Measurements from ENCODE around the gene IGSF9. TPM values are rescaled to one million over a fixed set of nuclear protein-coding genes. Genes with fewer than 3 reads are reported as not detected.

IGSF9 gene
- total and polyA plus RNA-seq, 2 of the 4 experiments (the other 2 are of a cell fraction): 0.05 TPM; not detected in 1

DNA sequence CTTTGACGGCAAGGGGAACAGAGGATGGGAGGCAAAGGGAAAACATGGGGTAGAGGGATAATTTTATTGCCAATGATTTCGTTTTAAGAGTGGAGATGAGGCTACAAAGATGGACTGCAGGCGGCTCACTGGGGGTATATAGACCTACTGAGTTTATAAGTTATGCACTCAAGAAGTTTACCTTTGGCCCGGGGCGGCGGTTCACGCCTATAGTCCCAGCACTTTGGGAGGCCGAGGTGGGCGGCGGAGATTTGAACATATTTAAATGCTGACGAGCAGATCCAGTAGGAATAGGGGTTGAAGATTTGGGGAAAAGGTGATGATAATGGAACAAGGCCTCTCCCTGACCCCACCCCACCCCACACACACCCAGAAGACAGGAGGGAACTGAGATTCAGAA is 16.8 kb upstream of the IGSF9 start:
- CTCF ChIA-PET: no interaction called here
- dilution Hi-C loops (cut with HindIII; ENCODE audit: low sequenced_read_pairs, unreplicated experiment): no loop called here

More for the DNA sequence above, 16.8 kb upstream of the IGSF9 start:
- intact Hi-C loops (cut with micrococcal nuclease) (no loop called here), in situ Hi-C loops (cut with MboI; ENCODE audit: low sequenced_read_pairs) (no loop called here)
- Histone ChIP-seq H2BK15ac (ENCODE audit: low read depth, low read length) (no peak overlapping the region), H4K5ac (ENCODE audit: low read depth, low read length) (no peak overlapping the region), H2AK9ac (replicated peaks; ENCODE audit: low read depth, low read length, poor library complexity) (no peak overlapping the region), H3K4ac (ENCODE audit: low read depth, low read length) (no peak overlapping the region), H4K8ac (ENCODE audit: low read depth in 2 of 2, low read length in 2 of 2) (no peak overlapping the region), H2BK20ac (ENCODE audit: low read depth, low read length) (no peak overlapping the region), H3K4me1 (ENCODE audit: control insufficient read depth, insufficient read depth, low read length) (peaks cover 2% of the 10 kb centered on the region; the same call in 1 of the 2 replicates), H3K4me3 (ENCODE audit: insufficient read depth, low read depth, low read length) (no peak overlapping the region), H3K9me1 (ENCODE audit: insufficient read depth, low read length) (no peaks in the 10 kb centered on the region), H3K14ac (replicated peaks; ENCODE audit: low read depth, low read length) (no peak overlapping the region), H2BK5ac (ENCODE audit: low read depth, low read length, poor library complexity, severe bottlenecking) (no peak overlapping the region), H3K79me1 (ENCODE audit: low read depth in 1 of 2, low read length in 2 of 2) (no peaks in the 10 kb centered on the region), H2BK120ac (ENCODE audit: low read depth, low read length) (no peak overlapping the region), H4K91ac (ENCODE audit: insufficient read depth, low read depth, low read length) (no peak overlapping the region), H3K36me3 (ENCODE audit: control insufficient read depth, insufficient read depth, low read length) (no peaks in the 10 kb centered on the region), H3K4me2 (ENCODE audit: low read depth, low read length) (peak overlapping the region; percentile 18; the same call in 1 of the 2 replicates), H3K27ac (ENCODE audit: insufficient read depth, low read length) (no peak overlapping the region), H3K18ac (ENCODE audit: low read depth, low read length) (no peak overlapping the region), H4K20me1 (ENCODE audit: insufficient read depth, low read length) (no peaks in the 10 kb centered on the region), H3K23ac (ENCODE audit: low read depth, low read length) (no peak overlapping the region), H3K9me3 (ENCODE audit: control insufficient read depth, insufficient read depth, low read length) (no peaks in the 10 kb centered on the region), H2AFZ (replicated peaks; ENCODE audit: low read length, poor library complexity) (no peak overlapping the region), H3K27me3 (ENCODE audit: control insufficient read depth, insufficient read depth, low read length) (peaks cover 6% of the 10 kb centered on the region), H3K56ac (ENCODE audit: extremely low read depth, insufficient read depth, low read length) (no peak overlapping the region), H2AK5ac (ENCODE audit: low read depth, low read length) (no peak overlapping the region), H3K9ac (ENCODE audit: low read depth, low read length) (no peak overlapping the region)
- no peak for DNase-seq
- POLR2A ChIA-PET (ENCODE audit: unreplicated experiment): no interaction called here
- 89% methylated on average over 6 of the region's 11 CpGs; no CpG with 5 or more reads in 1 of the 2 experiments for WGBS, 2 experiments (ENCODE audit: extremely low coverage in 2 of 2, insufficient read length in 1 of 2)
- no peak for TF ChIP-seq RFX5 (IDR thresholded peaks at IDR 0.05; ENCODE audit: low read depth, low read length)
- no peak for TF ChIP-seq BHLHE40 (IDR thresholded peaks at IDR 0.05; ENCODE audit: low read depth, low read length)
- no peak for TF ChIP-seq RCOR1 (IDR thresholded peaks at IDR 0.05; ENCODE audit: insufficient replicate concordance, low read length)
- TF ChIP-seq, protein P1, sequence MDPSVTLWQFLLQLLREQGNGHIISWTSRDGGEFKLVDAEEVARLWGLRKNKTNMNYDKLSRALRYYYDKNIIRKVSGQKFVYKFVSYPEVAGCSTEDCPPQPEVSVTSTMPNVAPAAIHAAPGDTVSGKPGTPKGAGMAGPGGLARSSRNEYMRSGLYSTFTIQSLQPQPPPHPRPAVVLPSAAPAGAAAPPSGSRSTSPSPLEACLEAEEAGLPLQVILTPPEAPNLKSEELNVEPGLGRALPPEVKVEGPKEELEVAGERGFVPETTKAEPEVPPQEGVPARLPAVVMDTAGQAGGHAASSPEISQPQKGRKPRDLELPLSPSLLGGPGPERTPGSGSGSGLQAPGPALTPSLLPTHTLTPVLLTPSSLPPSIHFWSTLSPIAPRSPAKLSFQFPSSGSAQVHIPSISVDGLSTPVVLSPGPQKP (IDR thresholded peaks at IDR 0.05; ENCODE audit: borderline replicate concordance, low read depth, low read length): no peak
- no peak for TF ChIP-seq FOS (IDR thresholded peaks at IDR 0.05; ENCODE audit: low read depth, low read length)
- no peak for TF ChIP-seq NFE2L2 (IDR thresholded peaks at IDR 0.05; ENCODE audit: low read depth, low read length)
- BruUV-seq (replicated peaks): no TSS peak
- ATAC-seq (ENCODE audit: low read depth): no peak

Measured in IMR-90 (cell line).